LNCaP clone FGC (cell line): ENCODE measurements around the gene NME3.
"Not testable (repeated sequence)": the region's sequence is repeated elsewhere in the genome, so short reads cannot be mapped to it uniquely, and the experiment has no call there.

ENCODE experiments used
- DNase-seq: peaks from one replicate; pipeline ENCODE4 v3.0.0-alpha.2; 2011; ENCODE audit warnings: low read depth
- H3K4me3 ChIP-seq: 2 replicates; pipeline ENCODE4 v1.5.1; 2011; ENCODE audit warnings: mild to moderate bottlenecking, low read depth, low read length, control low read depth
- TF ChIP-seq, protein P1 (sequence below): IDR thresholded peaks from 2 replicates; pipeline ENCODE4 v1.5.1; 2012; ENCODE audit warnings: mild to moderate bottlenecking; ENCODE audit not compliant: control insufficient read depth, insufficient read depth; ENCODE audit errors: extremely low read depth

Gene NME3

DNA sequence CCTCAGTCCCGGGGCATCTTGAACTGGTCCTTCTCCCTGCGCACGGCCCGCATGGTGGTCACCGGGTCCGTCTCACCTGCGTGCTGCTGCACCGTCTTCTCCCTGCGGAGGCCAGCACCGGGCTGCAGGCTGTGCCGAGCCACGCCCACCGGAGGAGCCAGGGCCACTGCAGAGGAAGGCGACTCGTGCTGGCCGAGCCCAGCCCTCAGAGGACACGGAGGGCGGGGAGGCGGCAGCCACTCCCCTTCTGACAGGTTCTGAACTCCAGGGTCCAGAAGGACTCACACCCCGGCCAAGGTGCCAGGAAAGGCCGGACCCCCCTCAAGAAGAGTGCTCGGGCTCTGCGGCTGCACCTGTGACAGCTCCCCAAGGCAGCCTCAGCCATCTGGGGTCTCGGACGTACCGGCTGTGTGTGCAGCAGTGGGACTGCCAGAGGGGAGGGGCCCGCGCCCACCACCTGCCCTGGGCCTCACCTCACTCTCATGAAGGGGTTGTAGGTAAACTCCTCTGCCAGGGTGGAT is 38.0 kb upstream of the NME3 start:
- TF ChIP-seq, protein P1, sequence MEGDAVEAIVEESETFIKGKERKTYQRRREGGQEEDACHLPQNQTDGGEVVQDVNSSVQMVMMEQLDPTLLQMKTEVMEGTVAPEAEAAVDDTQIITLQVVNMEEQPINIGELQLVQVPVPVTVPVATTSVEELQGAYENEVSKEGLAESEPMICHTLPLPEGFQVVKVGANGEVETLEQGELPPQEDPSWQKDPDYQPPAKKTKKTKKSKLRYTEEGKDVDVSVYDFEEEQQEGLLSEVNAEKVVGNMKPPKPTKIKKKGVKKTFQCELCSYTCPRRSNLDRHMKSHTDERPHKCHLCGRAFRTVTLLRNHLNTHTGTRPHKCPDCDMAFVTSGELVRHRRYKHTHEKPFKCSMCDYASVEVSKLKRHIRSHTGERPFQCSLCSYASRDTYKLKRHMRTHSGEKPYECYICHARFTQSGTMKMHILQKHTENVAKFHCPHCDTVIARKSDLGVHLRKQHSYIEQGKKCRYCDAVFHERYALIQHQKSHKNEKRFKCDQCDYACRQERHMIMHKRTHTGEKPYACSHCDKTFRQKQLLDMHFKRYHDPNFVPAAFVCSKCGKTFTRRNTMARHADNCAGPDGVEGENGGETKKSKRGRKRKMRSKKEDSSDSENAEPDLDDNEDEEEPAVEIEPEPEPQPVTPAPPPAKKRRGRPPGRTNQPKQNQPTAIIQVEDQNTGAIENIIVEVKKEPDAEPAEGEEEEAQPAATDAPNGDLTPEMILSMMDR: no peak
- no peak for DNase-seq

GRCh38 chr16:1808691-1809090 is 37.3 kb upstream of the NME3 start:
- TF ChIP-seq, protein P1: no peak
- H3K4me3 ChIP-seq: no peak overlapping the region
- no peak for DNase-seq

More for the DNA sequence above, 38.0 kb upstream of the NME3 start:
- no peak overlapping the region for H3K4me3 ChIP-seq

DNA sequence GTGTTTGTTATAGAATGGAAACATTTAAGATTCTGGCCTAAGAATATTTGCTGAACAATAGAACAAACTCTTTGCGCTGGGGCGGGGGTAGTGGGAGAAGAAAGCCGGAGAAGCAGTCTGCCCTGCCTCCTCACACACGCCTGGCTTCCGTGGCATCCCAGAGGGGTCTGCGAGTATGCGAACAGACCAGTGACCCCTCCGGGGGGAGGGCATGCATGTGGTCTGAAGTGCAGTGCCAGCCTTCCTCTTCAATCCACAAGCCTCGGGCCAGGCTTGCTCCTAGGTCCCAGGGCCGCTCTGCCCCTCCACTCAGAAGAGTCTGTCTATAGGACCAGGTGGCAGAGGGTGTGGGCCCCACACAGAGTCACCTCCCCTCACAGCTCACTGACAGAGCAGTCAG is 36.3 kb upstream of the NME3 start:
- no peak overlapping the region for H3K4me3 ChIP-seq
- TF ChIP-seq, protein P1: no peak
- DNase-seq: no peak

- TF ChIP-seq, protein P1: no peak
- H3K4me3 ChIP-seq: no peak overlapping the region
- no peak for DNase-seq
These were observed 29.4 kb upstream of the NME3 start for GRCh38 chr16:1800701-1801100.

DNA sequence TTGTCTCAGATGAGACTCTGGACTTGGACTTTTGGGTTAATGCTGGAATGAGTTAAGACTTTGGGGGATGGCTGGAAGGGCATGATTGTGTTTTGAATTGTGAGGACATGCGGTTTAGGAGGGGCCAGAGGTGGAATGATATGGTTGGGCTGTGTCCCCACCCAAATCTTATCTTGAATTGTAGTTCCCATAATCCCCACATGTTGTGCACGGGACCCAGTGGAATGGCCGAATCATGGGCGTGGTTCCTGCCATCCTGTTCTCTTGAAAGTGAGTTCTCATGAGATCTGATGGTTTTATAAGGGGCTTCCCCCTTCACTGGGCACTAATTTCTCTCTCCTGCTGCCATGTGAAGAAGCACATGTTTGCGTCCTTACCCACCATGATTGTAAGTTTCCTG is 27.9 kb upstream of the NME3 start:
- H3K4me3 ChIP-seq, DNase-seq: not testable (repeated sequence)

- H3K4me3 ChIP-seq: no peak overlapping the region
- TF ChIP-seq, protein P1: no peak
- DNase-seq: no peak
These were observed 23.7 kb upstream of the NME3 start for GRCh38 chr16:1794908-1795666.

DNA sequence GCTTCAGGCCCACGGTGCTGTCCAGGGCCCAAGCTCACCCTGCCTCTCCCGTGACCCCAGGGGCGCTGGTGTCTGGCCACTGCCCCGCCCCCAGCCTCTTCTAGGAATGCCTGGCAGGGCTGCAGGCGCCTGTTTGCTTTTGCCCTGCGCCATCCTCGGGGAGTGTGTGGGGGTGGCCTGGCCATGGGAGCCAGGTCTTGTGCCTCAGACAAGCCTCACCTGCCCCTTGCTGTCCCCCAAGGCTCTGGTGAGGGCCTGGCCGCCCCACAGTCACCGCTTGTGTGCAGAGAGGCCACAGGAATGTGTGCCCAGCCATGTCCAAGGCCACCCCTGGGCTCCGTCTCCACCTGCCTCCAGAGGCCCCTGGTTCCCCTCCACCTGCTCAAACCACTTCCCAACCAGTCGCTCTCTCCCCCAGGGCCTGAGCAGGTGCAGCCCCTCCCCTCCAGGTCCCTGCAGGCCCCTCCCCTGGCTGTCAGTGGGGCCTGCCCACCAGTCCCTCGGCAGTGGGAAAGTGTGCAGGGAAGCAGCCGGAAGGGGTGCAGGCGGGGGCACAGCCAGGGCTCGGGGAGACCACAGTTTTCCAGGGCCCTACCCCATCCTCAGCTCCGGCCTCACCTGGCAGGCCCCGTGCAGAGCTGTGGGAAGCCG is 23.0 kb upstream of the NME3 start:
- no peak overlapping the region for H3K4me3 ChIP-seq
- DNase-seq: no peak
- TF ChIP-seq, protein P1: no peak
